Stimulated activated CD4-positive, alpha-beta T cell treated with anti-CD3 and anti-CD28 coated beads, Interleukin-4, amount 100 ng/mL, for 48 hours (primary cell): ENCODE measurements around the gene SBF1.

Experiments
- DNase-seq, 2 donors: peaks; one replicate each; pipeline ENCODE4 v3.0.0-alpha.2; 2020; ENCODE audit warnings: low read depth in 2 of 2

Gene SBF1

DNA sequence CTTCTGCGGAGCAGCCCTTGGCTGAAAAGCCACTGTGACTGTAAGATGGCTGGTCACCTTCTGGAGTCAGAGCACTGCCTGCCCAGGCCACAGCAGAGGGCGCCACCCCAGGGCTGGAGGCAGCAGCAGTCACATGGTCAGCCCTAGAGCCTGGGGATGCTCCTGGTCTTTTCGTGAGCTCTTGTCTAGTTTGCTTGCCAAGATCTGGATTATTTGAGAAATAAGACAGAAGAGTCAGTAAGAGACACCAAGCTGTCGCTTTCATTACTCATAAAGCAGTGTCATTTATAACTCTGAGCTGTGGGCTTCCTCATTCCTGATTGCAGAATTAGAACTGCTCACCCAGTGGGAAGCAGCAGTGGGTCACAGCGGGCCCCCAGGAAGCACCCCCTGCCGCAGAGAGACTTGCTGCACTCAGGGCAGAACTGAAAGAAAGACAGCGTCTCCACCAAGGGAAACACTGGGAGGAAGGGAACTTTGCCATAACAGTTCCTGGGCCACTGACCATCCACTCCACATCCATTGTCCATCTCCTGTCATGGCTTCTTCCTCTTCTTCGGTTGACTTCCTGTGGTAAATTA lies 75.0 kb downstream of the SBF1 start:
- DNase-seq = peak in 1 of 2 donors; percentile 15

DNA sequence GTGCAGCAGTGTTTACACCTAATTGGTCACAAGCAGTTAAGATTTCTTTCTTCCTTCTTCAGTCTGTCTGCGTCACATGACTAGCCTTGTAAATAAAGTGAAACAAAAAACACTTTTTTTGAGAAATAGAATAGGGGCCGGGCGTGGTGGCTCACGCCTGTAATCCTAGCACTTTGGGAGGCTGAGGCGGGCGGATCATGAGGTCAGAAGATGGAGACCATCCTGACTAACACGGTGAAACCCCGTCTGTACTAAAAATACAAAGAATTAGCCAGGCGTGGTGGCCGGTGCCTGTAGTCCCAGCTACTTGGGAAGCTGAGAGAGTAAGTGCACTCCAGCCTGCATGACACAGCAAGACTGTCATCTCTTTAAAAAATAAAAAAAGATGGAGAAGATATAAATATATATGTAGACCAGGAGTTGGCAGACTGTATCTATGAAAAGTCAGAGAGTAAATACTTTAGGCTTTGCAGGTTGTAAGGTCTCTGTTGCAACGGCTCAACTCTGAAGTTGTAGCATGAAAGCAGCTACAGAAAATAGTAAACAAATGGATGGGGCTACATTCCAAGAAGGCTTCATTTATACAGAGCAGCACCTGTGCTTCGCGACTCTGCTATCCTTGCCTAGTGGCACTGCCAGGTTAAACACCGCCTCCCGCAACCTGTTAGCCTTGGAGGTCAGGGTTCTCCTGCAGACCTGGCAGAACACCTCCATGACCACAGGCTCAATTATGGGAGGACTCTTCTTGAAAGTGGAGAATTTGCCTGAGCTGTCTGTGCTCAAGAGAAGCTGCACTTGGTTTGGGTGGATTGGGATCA lies 75.8 kb downstream of the SBF1 start:
- no peak for DNase-seq

DNA sequence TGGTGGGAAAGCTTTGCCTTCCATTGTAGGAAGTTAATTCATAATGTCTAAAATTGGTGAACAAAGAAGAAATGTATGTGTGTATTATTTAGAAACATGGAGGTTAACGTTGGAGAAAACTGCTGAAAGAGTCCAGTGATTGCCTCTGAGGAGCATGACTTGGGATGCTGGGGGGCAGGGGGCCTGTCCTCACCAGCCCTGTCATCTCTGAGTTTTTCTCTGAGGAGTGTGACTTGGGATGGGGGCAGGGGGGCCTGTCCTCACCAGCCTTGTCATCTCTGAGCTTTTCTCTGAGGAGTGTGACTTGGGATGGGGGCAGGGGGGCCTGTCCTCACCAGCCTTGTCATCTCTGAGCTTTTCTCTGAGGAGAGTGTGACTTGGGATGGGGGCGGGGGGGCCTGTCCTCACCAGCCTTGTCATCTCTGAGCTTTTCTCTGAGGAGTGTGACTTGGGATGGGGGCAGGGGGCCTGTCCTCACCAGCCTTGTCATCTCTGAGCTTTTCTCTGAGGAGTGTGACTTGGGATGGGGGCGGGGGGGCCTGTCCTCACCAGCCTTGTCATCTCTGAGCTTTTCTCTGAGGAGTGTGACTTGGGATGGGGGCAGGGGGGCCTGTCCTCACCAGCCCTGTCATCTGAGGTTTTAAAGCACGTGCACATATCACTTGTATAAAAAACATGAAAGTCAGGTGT lies 77.3 kb downstream of the SBF1 start:
- DNase-seq = peak; percentile 4 to 24

DNA sequence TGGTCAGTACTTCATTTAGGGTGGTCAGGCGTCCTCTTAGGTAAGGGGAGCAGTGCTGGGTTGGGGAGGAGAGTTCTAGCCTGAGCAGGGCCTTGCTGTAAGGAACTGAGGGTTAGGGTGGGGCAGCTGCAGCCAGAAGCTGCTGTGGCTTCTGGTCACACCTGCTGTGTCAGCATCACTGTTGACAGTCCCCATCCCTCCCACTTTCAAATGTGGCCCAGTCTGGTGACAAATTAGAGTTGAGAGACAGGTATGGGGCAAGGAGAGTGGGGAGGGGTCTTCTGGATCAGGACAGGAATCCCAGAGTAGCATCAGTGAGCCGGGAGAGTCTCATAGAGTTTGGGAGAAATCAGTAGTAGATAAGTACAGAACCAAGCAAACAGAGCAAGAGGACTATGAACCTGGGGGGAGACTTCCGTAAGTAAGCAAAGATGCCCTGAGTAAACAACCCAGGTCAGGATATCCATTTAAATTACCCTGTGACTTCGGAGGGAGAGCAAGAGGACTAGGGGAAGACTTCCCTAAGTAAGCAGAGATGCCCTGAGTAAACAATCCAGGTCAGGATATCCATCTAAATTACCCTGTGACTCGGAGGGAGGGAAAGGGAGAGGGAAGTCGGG lies 78.0 kb downstream of the SBF1 start:
- no peak for DNase-seq
